ENCODE measurements around the gene UGT1A5.

Gene UGT1A5

DNA sequence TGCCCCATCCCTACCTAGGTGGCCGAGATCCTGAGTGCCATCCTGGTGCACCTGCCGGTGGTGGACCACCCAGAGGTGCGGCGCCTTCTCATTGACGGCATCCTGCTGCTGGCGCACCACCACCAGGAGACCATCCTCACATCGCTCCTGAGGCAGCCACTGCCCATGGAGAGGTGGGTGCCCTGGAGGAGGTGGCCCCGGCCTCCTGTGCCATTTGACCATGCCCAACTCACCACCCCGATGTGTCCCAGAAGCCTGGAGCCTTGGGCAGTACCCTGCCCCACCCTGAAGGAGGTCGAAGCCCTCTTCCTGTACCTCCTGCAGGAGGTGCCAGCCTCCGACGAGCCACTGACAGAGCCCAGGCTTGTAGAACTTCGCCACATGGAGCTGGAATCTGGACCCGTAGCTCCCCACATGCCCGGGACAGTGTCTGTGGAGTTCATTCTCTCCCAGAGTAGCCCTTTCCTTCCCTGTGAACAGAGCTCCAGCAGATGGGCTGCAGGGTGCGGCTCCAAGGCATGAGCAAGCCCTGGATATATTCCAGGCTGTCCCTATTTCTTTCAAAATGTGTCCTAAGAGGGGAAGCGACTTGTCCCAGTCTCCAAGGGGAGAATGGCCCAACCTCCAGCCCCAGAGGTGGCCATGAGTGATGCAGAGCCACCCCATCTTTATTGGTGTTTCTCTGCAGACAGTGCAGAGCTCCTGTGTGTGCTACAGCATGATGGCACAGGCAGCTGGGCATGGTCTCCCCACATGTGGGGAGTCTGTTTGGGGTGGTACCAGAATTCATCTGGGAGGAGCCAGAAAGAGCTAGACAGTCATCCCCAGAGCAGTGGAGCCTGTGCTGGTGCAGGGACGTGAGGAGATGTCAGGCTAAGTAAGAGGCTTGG, 107.4 kb downstream of the UGT1A5 start:
- POLR2A ChIA-PET, result no interaction called here
- Histone ChIP-seq H3K9me3 (ENCODE audit: control insufficient read depth, insufficient read depth, low read depth, low read length) (no peaks in the 10 kb centered on the region), H3K4me1 (ENCODE audit: control insufficient read depth, insufficient read depth, low read length) (peaks cover 5% of the 10 kb centered on the region; the same call in 1 of the 2 replicates), H3K4me3 (ENCODE audit: low read depth, low read length) (no peak overlapping the region), H3K27ac (ENCODE audit: extremely low read depth, low read depth, low read length) (no peak overlapping the region), H3K36me3 (ENCODE audit: control insufficient read depth in 2 of 2, insufficient read depth in 1 of 2, low read length in 2 of 2) (no peaks in the 10 kb centered on the region)
- CTCF ChIA-PET, result no interaction called here
- no peak for TF ChIP-seq ZNF776 (tag by site-specific recombination; IDR thresholded peaks at IDR 0.05; ENCODE audit: borderline replicate concordance)
- TF ChIP-seq, protein P1, sequence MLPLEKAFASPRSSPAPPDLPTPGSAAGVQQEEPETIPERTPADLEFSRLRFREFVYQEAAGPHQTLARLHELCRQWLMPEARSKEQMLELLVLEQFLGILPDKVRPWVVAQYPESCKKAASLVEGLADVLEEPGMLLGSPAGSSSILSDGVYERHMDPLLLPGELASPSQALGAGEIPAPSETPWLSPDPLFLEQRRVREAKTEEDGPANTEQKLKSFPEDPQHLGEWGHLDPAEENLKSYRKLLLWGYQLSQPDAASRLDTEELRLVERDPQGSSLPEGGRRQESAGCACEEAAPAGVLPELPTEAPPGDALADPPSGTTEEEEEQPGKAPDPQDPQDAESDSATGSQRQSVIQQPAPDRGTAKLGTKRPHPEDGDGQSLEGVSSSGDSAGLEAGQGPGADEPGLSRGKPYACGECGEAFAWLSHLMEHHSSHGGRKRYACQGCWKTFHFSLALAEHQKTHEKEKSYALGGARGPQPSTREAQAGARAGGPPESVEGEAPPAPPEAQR (tag by site-specific recombination; IDR thresholded peaks at IDR 0.05), result no peak
- TF ChIP-seq SP2 (tag by site-specific recombination; IDR thresholded peaks at IDR 0.05), result no peak
- TF ChIP-seq ZNF37A (tag by site-specific recombination; IDR thresholded peaks at IDR 0.05), result no peak
- no peak for TF ChIP-seq ZNF549 (tag by site-specific recombination; IDR thresholded peaks at IDR 0.05)
- no peak for TF ChIP-seq RBAK (tag by site-specific recombination; IDR thresholded peaks at IDR 0.05)
- no peak for TF ChIP-seq ZNF132 (tag by site-specific recombination; IDR thresholded peaks at IDR 0.05; ENCODE audit: borderline replicate concordance)
- TF ChIP-seq HOXA7 (CRISPR knock-in tag; IDR thresholded peaks at IDR 0.05; ENCODE audit: borderline replicate concordance), result no peak
- TF ChIP-seq ZNF596 (tag by site-specific recombination; IDR thresholded peaks at IDR 0.05), result no peak
- no peak for TF ChIP-seq ZNF184 (tag by site-specific recombination; IDR thresholded peaks at IDR 0.05)
- TF ChIP-seq, protein P2, sequence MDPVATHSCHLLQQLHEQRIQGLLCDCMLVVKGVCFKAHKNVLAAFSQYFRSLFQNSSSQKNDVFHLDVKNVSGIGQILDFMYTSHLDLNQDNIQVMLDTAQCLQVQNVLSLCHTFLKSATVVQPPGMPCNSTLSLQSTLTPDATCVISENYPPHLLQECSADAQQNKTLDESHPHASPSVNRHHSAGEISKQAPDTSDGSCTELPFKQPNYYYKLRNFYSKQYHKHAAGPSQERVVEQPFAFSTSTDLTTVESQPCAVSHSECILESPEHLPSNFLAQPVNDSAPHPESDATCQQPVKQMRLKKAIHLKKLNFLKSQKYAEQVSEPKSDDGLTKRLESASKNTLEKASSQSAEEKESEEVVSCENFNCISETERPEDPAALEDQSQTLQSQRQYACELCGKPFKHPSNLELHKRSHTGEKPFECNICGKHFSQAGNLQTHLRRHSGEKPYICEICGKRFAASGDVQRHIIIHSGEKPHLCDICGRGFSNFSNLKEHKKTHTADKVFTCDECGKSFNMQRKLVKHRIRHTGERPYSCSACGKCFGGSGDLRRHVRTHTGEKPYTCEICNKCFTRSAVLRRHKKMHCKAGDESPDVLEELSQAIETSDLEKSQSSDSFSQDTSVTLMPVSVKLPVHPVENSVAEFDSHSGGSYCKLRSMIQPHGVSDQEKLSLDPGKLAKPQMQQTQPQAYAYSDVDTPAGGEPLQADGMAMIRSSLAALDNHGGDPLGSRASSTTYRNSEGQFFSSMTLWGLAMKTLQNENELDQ (tag by site-specific recombination; IDR thresholded peaks at IDR 0.05; ENCODE audit: low read depth), result no peak
- no peak for TF ChIP-seq ZNF366 (tag by site-specific recombination; conservative IDR thresholded peaks at IDR 0.05)
- TF ChIP-seq ZNF473 (tag by site-specific recombination; IDR thresholded peaks at IDR 0.05), result no peak
- no peak for TF ChIP-seq ZNF785 (tag by site-specific recombination; IDR thresholded peaks at IDR 0.05)
- TF ChIP-seq, protein P3, sequence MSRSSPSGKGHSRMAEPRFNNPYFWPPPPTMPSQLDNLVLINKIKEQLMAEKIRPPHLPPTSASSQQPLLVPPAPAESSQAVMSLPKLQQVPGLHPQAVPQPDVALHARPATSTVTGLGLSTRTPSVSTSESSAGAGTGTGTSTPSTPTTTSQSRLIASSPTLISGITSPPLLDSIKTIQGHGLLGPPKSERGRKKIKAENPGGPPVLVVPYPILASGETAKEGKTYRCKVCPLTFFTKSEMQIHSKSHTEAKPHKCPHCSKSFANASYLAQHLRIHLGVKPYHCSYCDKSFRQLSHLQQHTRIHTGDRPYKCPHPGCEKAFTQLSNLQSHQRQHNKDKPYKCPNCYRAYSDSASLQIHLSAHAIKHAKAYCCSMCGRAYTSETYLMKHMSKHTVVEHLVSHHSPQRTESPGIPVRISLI (tag by site-specific recombination; IDR thresholded peaks at IDR 0.05), result no peak
- TF ChIP-seq PRDM4 (tag by site-specific recombination; IDR thresholded peaks at IDR 0.05), result no peak
- TF ChIP-seq, protein P4, sequence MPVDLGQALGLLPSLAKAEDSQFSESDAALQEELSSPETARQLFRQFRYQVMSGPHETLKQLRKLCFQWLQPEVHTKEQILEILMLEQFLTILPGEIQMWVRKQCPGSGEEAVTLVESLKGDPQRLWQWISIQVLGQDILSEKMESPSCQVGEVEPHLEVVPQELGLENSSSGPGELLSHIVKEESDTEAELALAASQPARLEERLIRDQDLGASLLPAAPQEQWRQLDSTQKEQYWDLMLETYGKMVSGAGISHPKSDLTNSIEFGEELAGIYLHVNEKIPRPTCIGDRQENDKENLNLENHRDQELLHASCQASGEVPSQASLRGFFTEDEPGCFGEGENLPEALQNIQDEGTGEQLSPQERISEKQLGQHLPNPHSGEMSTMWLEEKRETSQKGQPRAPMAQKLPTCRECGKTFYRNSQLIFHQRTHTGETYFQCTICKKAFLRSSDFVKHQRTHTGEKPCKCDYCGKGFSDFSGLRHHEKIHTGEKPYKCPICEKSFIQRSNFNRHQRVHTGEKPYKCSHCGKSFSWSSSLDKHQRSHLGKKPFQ (tag by site-specific recombination; IDR thresholded peaks at IDR 0.05), result no peak
- no peak for TF ChIP-seq ZNF169 (tag by site-specific recombination; IDR thresholded peaks at IDR 0.05)
- no peak for TF ChIP-seq ZFP3 (tag by site-specific recombination; IDR thresholded peaks at IDR 0.05; ENCODE audit: low read depth)
- no peak for TF ChIP-seq KLF10 (tag by site-specific recombination; IDR thresholded peaks at IDR 0.05)

All from HEK293 (cell line).